Astrocyte (in vitro differentiated cells and primary cell): ENCODE data around the gene EIF3F.
"Not testable (repeated sequence)": the region's sequence is repeated elsewhere in the genome, so short reads cannot be mapped to it uniquely, and the experiment has no call there.

Experiments used
- EZH2 ChIP-seq: IDR thresholded peaks from 2 replicates; pipeline ENCODE4 v1.6.1; 2012; ENCODE audit warnings: mild to moderate bottlenecking, low read length, inconsistent platforms; ENCODE audit not compliant: insufficient read depth
- TF ChIP-seq, protein P1 (sequence below): IDR thresholded peaks from 2 replicates; pipeline ENCODE4 v1.5.1; 2011; ENCODE audit warnings: low read depth, mild to moderate bottlenecking, inconsistent platforms, low read length, moderate library complexity; ENCODE audit not compliant: insufficient read depth

DNA sequence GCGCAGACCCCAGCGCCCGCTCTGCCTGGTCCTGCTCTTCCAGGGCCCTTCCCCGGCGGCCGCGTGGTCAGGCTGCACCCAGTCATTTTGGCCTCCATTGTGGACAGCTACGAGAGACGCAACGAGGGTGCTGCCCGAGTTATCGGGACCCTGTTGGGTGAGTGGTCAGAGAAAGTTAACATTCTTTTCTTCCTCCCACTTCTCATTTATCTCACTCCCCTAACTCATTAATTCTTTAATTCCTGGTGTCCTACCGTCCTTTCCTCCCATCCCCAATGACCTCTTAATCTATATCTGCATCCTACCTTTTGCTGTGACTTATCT lies 385 bp downstream of the EIF3F start:
- TF ChIP-seq, protein P1, sequence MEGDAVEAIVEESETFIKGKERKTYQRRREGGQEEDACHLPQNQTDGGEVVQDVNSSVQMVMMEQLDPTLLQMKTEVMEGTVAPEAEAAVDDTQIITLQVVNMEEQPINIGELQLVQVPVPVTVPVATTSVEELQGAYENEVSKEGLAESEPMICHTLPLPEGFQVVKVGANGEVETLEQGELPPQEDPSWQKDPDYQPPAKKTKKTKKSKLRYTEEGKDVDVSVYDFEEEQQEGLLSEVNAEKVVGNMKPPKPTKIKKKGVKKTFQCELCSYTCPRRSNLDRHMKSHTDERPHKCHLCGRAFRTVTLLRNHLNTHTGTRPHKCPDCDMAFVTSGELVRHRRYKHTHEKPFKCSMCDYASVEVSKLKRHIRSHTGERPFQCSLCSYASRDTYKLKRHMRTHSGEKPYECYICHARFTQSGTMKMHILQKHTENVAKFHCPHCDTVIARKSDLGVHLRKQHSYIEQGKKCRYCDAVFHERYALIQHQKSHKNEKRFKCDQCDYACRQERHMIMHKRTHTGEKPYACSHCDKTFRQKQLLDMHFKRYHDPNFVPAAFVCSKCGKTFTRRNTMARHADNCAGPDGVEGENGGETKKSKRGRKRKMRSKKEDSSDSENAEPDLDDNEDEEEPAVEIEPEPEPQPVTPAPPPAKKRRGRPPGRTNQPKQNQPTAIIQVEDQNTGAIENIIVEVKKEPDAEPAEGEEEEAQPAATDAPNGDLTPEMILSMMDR, result not testable (repeated sequence)
- not testable (repeated sequence) for TF ChIP-seq EZH2
